PC-9 (cell line): ENCODE data around the gene PEX26.

Source experiments
- EZH2 ChIP-seq: fragments of 200-600 bp; sonication (generic); IDR thresholded peaks from 2 replicates; pipeline ENCODE4 v1.8.0; 2017; ENCODE audit warnings: antibody characterized with exemption, low read depth
- TF ChIP-seq, protein P1 (sequence below): fragments of 200-600 bp; sonication (generic); conservative IDR thresholded peaks from 2 replicates; pipeline ENCODE4 v1.6.1; 2017; ENCODE audit warnings: mixed run types, antibody characterized with exemption, mild to moderate bottlenecking, moderate library complexity

DNA sequence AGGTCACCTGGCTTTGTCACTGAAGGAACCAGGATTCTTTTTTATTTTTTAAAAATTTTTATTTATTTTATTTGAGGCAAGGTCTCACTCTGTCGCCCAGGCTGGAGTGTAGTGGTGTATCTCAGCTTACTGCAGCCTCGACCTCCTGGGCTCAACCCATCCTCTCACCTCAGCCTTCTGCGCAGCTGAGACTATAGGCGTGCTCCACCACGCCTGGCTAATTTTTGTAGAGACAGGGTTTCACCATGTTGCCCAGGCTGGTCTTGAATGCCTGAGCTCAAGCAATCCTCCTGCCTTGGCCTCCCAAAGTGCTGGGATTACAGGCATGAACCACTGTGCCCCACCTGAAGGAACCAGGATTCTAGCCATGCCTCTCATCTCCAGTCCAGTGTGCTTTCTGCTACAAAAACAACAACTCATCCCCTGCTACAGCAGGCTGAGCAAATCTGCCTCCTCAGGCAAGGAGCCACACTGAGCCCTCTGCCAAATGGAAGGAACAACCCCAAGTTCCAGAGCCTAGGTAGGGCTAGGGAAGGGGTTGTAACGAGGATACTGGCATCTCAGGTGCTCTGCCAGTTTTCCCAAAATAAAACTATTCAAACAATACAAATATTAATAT lies 2.6 kb upstream of the PEX26 start:
- TF ChIP-seq, protein P1, sequence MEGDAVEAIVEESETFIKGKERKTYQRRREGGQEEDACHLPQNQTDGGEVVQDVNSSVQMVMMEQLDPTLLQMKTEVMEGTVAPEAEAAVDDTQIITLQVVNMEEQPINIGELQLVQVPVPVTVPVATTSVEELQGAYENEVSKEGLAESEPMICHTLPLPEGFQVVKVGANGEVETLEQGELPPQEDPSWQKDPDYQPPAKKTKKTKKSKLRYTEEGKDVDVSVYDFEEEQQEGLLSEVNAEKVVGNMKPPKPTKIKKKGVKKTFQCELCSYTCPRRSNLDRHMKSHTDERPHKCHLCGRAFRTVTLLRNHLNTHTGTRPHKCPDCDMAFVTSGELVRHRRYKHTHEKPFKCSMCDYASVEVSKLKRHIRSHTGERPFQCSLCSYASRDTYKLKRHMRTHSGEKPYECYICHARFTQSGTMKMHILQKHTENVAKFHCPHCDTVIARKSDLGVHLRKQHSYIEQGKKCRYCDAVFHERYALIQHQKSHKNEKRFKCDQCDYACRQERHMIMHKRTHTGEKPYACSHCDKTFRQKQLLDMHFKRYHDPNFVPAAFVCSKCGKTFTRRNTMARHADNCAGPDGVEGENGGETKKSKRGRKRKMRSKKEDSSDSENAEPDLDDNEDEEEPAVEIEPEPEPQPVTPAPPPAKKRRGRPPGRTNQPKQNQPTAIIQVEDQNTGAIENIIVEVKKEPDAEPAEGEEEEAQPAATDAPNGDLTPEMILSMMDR = no peak
- no peak for TF ChIP-seq EZH2
